Lung (tissue), 12 donors: ENCODE data around the gene ATP6V1G3. TPM values are rescaled to one million over a fixed set of nuclear protein-coding genes. Genes with fewer than 3 reads are reported as not detected.

ENCODE experiments used
- ATAC-seq: fragments of 200-7000 bp; cut with Tn5 transposase; one replicate; pipeline ENCODE4 v1.9.1; 2020; ENCODE audit warnings: moderate number of reproducible peaks; ENCODE audit not compliant: insufficient read depth, low FRiP score
- DNase-seq, 3 donors: peaks; one replicate each; pipeline ENCODE4 v3.0.0-alpha.2; 2013 to 2017
- H3K27ac ChIP-seq, 2 donors: one replicate each; pipeline ENCODE4 v1.5.1; 2013; ENCODE audit warnings: mild to moderate bottlenecking in 2 of 2, moderate library complexity in 2 of 2, control low read depth in 1 of 2, inconsistent platforms in 1 of 2, low read depth in 1 of 2, low read length in 1 of 2
- H3K27me3 ChIP-seq, 3 donors: one replicate each; pipeline ENCODE4 v1.5.1; 2013; ENCODE audit warnings: low read length in 2 of 3; ENCODE audit not compliant: control insufficient read depth in 3 of 3, insufficient read depth in 3 of 3
- H3K36me3 ChIP-seq, 4 donors: one replicate each; pipeline ENCODE4 v1.5.1; 2013; ENCODE audit warnings: low read length in 4 of 4, mild to moderate bottlenecking in 1 of 4, moderate library complexity in 1 of 4; ENCODE audit not compliant: control insufficient read depth in 4 of 4, insufficient read depth in 4 of 4
- H3K4me1 ChIP-seq, 5 donors: one replicate each; pipeline ENCODE4 v1.5.1; 2013; ENCODE audit warnings: low read length in 5 of 5, mild to moderate bottlenecking in 2 of 5, moderate library complexity in 1 of 5; ENCODE audit not compliant: control insufficient read depth in 5 of 5, insufficient read depth in 5 of 5
- H3K4me3 ChIP-seq: one replicate; pipeline ENCODE4 v1.5.1; 2013; ENCODE audit warnings: mild to moderate bottlenecking, control low read depth, moderate library complexity
- H3K9ac ChIP-seq, 2 donors: one replicate each; pipeline ENCODE4 v1.5.1; 2013; ENCODE audit warnings: low read length in 2 of 2, control low read depth in 1 of 2; ENCODE audit not compliant: insufficient read depth in 1 of 2
- H3K9me3 ChIP-seq, 4 donors: one replicate each; pipeline ENCODE4 v1.5.1; 2013; ENCODE audit warnings: low read length in 3 of 4, mild to moderate bottlenecking in 1 of 4, moderate library complexity in 1 of 4; ENCODE audit not compliant: control insufficient read depth in 4 of 4, insufficient read depth in 3 of 4
- WGBS, 2 donors: extraction: QIAGEN DNeasy Blood & Tissue Kit; methylation state at CpG; one replicate each; pipeline ENCODE4 v1.1.7; 2013; 5-methylcytosine and 5-hydroxymethylcytosine counted together
- polyA plus RNA-seq, 2 donors: library from polyadenylated mRNA; stranded (reverse); fragments of 200-250 nt; gene quantifications; one replicate each; pipeline ENCODE4 v1.2.1, GENCODE V29; 2013
- total RNA-seq, 2 donors: library from RNA; depleted of rRNA in 1 of 2; stranded (reverse); fragments of >200 nt in 1 of 2; gene quantifications; one replicate each; pipeline ENCODE4 v1.2.1, GENCODE V29; 2014 to 2021
- TF ChIP-seq, protein P1 (sequence below): IDR thresholded peaks from 2 replicates; pipeline ENCODE4 v1.5.1; 2012; ENCODE audit warnings: mild to moderate bottlenecking; ENCODE audit errors: control extremely low read depth, extremely low read depth
- donor health status: control.
- donor health status: control.
- donor health status: Bipolar disorder and iron deficiency.
- donor health status: healthy.
- donor health status: DM: yes; HTN: yes; CAD: no.

Gene ATP6V1G3
- total and polyA plus RNA-seq, 4 donors = not detected

DNA sequence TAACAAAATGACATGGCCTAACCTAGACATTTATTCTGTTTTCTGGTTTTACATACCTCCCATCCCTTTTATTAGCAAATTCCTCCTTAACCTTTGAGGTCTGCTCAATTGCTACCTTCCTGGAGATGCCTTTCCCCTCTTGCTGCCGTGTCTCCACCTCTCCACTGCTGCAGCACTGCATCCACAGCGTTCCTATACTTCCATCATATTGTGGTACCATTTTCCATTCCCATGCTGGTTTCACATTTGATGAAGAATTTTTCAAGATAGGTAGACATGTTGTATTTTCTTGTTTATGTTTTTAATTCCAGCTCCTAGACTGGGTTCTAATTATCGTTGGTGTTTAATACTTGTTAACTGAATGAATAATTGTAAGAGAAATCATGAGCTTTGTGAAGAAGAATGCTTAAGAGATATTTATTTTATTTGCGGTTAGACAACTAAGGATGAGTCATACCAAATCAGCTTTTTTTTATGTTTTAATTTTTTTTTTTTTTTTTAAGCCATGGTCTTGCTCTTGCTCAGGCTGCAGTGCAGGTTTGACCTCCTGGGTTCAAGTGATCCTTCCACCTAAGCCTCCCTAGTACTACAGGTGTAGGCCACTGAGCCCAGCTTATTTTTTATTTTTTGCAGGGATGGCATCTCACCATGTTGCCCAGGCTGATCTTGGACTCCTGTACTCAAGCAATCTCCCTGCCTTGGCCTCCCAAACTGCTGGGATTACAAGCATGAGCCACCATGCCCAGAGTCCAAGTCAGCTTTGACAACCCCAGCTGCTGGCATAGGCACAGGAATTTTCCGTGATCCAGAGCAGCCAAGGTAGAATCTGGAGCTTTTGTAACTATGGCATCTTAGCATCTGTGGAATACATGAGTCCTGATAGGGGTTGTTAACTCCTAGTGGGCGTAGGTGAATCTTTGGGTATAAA lies 44.0 kb downstream of the ATP6V1G3 start:
- H3K4me1 ChIP-seq = no peaks in the 10 kb centered on the region
- 93 to 97% methylated on average over 6 of the region's 6 CpGs for WGBS, 2 donors
- no peak overlapping the region for H3K4me3 ChIP-seq
- H3K27me3 ChIP-seq = no peaks in the 10 kb centered on the region
- TF ChIP-seq, protein P1, sequence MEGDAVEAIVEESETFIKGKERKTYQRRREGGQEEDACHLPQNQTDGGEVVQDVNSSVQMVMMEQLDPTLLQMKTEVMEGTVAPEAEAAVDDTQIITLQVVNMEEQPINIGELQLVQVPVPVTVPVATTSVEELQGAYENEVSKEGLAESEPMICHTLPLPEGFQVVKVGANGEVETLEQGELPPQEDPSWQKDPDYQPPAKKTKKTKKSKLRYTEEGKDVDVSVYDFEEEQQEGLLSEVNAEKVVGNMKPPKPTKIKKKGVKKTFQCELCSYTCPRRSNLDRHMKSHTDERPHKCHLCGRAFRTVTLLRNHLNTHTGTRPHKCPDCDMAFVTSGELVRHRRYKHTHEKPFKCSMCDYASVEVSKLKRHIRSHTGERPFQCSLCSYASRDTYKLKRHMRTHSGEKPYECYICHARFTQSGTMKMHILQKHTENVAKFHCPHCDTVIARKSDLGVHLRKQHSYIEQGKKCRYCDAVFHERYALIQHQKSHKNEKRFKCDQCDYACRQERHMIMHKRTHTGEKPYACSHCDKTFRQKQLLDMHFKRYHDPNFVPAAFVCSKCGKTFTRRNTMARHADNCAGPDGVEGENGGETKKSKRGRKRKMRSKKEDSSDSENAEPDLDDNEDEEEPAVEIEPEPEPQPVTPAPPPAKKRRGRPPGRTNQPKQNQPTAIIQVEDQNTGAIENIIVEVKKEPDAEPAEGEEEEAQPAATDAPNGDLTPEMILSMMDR = no peak
- no peaks in the 10 kb centered on the region for H3K9me3 ChIP-seq
- ATAC-seq = no peak
- H3K9ac ChIP-seq = no peak overlapping the region
- DNase-seq = no peak
- no peak overlapping the region for H3K27ac ChIP-seq
- H3K36me3 ChIP-seq = no peaks in the 10 kb centered on the region

DNA sequence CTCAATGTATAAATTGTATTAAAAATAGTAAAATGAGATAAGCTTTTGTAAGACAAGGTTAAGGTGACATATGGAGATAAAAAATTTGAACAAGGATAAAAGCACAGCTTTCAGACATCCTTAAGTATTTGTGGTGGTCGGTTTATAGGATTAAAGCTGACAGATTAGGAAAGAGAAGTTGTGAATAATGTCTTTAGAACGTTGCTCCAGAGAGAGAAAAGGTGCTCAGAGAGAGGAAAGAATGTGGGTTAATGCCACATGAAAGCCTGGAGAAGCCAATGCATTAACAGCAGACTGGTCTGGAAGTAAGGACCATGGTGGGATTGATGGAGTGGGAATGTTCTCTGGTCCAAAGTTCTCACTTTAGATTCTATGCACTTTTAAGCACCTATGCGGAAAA lies 44.8 kb downstream of the ATP6V1G3 start:
- no peak overlapping the region for H3K4me3 ChIP-seq
- no peaks in the 10 kb centered on the region for H3K27me3 ChIP-seq
- ATAC-seq (no peak), DNase-seq (no peak)
- no peaks in the 10 kb centered on the region for H3K36me3 ChIP-seq
- no peaks in the 10 kb centered on the region for H3K9me3 ChIP-seq
- H3K27ac ChIP-seq = no peak overlapping the region
- H3K4me1 ChIP-seq = no peaks in the 10 kb centered on the region
- H3K9ac ChIP-seq = no peak overlapping the region
- WGBS, 2 donors = 66 to 72% methylated on average over 3 of the region's 3 CpGs
- TF ChIP-seq, protein P1 = no peak

DNA sequence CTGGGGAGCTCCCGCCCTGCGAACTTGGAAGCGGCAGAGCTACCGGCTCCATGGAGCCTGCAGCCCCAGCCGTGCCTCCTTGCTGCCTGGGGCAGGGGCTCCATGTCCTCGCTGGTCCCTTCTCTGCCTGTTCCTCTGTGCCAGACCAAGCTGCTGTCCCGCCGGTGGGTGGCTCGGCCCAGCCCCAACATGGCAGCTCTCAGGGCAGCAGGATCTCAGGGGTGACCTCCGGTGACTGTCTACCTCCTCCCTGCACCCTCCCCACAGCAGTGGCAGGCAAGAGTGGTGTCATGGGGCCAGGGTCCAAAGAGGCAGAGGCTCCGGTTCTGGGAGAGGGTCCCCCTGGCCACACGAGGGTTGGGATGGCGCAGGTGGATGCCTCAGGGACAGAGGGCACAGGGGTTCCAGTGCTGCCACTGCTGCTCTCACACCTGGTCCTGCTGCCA lies 45.8 kb downstream of the ATP6V1G3 start:
- Histone ChIP-seq H3K4me1 (no peaks in the 10 kb centered on the region), H3K9me3 (no peaks in the 10 kb centered on the region), H3K9ac (no peak overlapping the region), H3K27ac (no peak overlapping the region), H3K4me3 (no peak overlapping the region), H3K36me3 (no peaks in the 10 kb centered on the region), H3K27me3 (no peaks in the 10 kb centered on the region)
- ATAC-seq (no peak), DNase-seq (no peak)
- TF ChIP-seq, protein P1 = no peak
- WGBS, 2 donors = 98 to 99% methylated on average over 13 of the region's 13 CpGs
